Panc1 (cell line): Measurements from ENCODE around the gene SSTR5.

Experiments
- POLR2AphosphoS5 ChIP-seq: IDR thresholded peaks from 2 replicates; pipeline ENCODE4 v1.6.1; 2012; ENCODE audit warnings: mild to moderate bottlenecking, low read depth, low read length, moderate library complexity
- SIN3A ChIP-seq: IDR thresholded peaks from 2 replicates; pipeline ENCODE4 v1.6.1; 2012; ENCODE audit warnings: low read depth, mild to moderate bottlenecking, low read length, moderate library complexity, borderline replicate concordance; ENCODE audit not compliant: insufficient read depth
- TCF7L2 ChIP-seq: IDR thresholded peaks from 2 replicates; pipeline ENCODE4 v1.6.1; 2011; ENCODE audit warnings: mild to moderate bottlenecking, low read depth, low read length, inconsistent platforms
- TF ChIP-seq, protein P1 (sequence below): fragments of 450-650 bp; IDR thresholded peaks from 2 replicates; pipeline ENCODE4 v1.5.1; 2017; ENCODE audit warnings: mild to moderate bottlenecking
- TF ChIP-seq, protein P2 (sequence below), 2 experiments: IDR thresholded peaks; 2 replicates each; pipeline ENCODE4 v1.6.1; 2011 to 2012; ENCODE audit warnings: low read depth in 2 of 2, control low read depth in 1 of 2, low read length in 1 of 2, mild to moderate bottlenecking in 1 of 2, moderate library complexity in 1 of 2; ENCODE audit not compliant: insufficient read depth in 1 of 2

DNA sequence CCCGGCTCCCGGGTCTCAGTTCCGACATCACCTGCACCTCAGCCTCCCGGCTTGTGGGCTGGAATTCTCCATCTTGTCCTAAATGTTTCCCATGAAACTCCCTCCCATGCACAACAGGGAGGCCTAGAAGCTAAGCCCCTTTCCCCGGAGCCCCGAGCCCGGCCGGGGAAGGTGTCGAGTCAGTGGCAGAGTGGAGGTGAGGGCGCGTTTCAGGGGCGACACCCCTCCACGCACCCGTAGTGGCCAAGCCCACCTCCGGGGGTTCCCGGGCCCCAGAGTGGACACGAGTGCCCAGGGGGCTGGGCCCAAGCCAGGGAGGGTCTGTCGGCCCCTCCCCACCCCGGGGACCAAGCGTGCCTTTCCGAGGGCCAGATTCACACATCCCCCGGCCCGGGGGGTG, 48.5 kb downstream of the SSTR5 start:
- TF ChIP-seq, protein P1, sequence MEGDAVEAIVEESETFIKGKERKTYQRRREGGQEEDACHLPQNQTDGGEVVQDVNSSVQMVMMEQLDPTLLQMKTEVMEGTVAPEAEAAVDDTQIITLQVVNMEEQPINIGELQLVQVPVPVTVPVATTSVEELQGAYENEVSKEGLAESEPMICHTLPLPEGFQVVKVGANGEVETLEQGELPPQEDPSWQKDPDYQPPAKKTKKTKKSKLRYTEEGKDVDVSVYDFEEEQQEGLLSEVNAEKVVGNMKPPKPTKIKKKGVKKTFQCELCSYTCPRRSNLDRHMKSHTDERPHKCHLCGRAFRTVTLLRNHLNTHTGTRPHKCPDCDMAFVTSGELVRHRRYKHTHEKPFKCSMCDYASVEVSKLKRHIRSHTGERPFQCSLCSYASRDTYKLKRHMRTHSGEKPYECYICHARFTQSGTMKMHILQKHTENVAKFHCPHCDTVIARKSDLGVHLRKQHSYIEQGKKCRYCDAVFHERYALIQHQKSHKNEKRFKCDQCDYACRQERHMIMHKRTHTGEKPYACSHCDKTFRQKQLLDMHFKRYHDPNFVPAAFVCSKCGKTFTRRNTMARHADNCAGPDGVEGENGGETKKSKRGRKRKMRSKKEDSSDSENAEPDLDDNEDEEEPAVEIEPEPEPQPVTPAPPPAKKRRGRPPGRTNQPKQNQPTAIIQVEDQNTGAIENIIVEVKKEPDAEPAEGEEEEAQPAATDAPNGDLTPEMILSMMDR, result no peak
- TF ChIP-seq SIN3A (no peak), POLR2AphosphoS5 (no peak), TCF7L2 (no peak)
- TF ChIP-seq, protein P2, sequence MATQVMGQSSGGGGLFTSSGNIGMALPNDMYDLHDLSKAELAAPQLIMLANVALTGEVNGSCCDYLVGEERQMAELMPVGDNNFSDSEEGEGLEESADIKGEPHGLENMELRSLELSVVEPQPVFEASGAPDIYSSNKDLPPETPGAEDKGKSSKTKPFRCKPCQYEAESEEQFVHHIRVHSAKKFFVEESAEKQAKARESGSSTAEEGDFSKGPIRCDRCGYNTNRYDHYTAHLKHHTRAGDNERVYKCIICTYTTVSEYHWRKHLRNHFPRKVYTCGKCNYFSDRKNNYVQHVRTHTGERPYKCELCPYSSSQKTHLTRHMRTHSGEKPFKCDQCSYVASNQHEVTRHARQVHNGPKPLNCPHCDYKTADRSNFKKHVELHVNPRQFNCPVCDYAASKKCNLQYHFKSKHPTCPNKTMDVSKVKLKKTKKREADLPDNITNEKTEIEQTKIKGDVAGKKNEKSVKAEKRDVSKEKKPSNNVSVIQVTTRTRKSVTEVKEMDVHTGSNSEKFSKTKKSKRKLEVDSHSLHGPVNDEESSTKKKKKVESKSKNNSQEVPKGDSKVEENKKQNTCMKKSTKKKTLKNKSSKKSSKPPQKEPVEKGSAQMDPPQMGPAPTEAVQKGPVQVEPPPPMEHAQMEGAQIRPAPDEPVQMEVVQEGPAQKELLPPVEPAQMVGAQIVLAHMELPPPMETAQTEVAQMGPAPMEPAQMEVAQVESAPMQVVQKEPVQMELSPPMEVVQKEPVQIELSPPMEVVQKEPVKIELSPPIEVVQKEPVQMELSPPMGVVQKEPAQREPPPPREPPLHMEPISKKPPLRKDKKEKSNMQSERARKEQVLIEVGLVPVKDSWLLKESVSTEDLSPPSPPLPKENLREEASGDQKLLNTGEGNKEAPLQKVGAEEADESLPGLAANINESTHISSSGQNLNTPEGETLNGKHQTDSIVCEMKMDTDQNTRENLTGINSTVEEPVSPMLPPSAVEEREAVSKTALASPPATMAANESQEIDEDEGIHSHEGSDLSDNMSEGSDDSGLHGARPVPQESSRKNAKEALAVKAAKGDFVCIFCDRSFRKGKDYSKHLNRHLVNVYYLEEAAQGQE (IDR thresholded peaks at IDR 0.05; ENCODE audit: insufficient read depth in 1 of 2, low read depth in 2 of 2, low read length in 1 of 2), result no peak
